WTC11 (cell line): Measurements from ENCODE around the gene ATAD3C. TPM values are rescaled to one million over a fixed set of nuclear protein-coding genes. Genes with fewer than 3 reads are reported as not detected.

Experiments
- ATAC-seq: fragments of 200-7000 bp; cut with Tn5 transposase; 2 replicates; pipeline ENCODE4 v1.10.0; 2021; ENCODE audit warnings: mild to moderate bottlenecking, moderate library complexity
- CTCF ChIA-PET: fragments of 300-600 bp; sonication (Branson Sonifier 250); formaldehyde crosslinking; loops from one replicate; lab custom pipeline; 2021; ENCODE audit warnings: antibody characterized with exemption; lab: Charles Lee
- POLR2A ChIA-PET: fragments of 350-600 bp; sonication (Branson Sonifier 250); formaldehyde crosslinking; loops from one replicate; lab custom pipeline; 2021; ENCODE audit warnings: antibody characterized with exemption; lab: Charles Lee
- DNase-seq: peaks from one replicate; pipeline ENCODE4 v3.0.0; 2021; ENCODE audit warnings: low spot score
- H3K27ac Mint-ChIP-seq: 2 replicates; pipeline ENCODE4 v1.8.0; 2021; ENCODE audit warnings: mixed read lengths
- H3K27me3 Mint-ChIP-seq: 2 replicates; pipeline ENCODE4 v1.8.0; 2021; ENCODE audit warnings: low read depth, mild to moderate bottlenecking, moderate library complexity, mixed read lengths
- H3K36me3 Mint-ChIP-seq: 2 replicates; pipeline ENCODE4 v1.8.0; 2021; ENCODE audit warnings: mixed read lengths
- H3K4me1 Mint-ChIP-seq: 2 replicates; pipeline ENCODE4 v1.8.0; 2022; ENCODE audit warnings: mixed read lengths
- H3K4me3 Mint-ChIP-seq: 2 replicates; pipeline ENCODE4 v1.8.0; 2021; ENCODE audit warnings: mild to moderate bottlenecking, moderate library complexity, mixed read lengths
- H3K9me3 Mint-ChIP-seq: 2 replicates; pipeline ENCODE4 v1.8.0; 2021; ENCODE audit warnings: mixed read lengths
- AR ChIP-seq: fragments of 250-450 bp; sonication (Bioruptor Pico); IDR thresholded peaks from 2 replicates; pipeline ENCODE4 v1.9.0; 2021; ENCODE audit warnings: mild to moderate bottlenecking
- ARID4B ChIP-seq: sonication (generic); formaldehyde crosslinking; IDR thresholded peaks from 2 replicates; pipeline ENCODE4 v1.8.0; 2023; ENCODE audit warnings: missing genetic modification reagents, mild to moderate bottlenecking, borderline replicate concordance
- CDX4 ChIP-seq: fragments of 250-450 bp; sonication (Bioruptor Pico); IDR thresholded peaks from 2 replicates; pipeline ENCODE4 v1.9.0; 2021; ENCODE audit warnings: moderate library complexity, mild to moderate bottlenecking, inconsistent platforms, borderline replicate concordance
- CREM ChIP-seq: sonication (generic); formaldehyde crosslinking; IDR thresholded peaks from 2 replicates; pipeline ENCODE4 v1.8.1; 2022; ENCODE audit warnings: mild to moderate bottlenecking, missing genetic modification reagents, moderate library complexity
- E2F4 ChIP-seq: sonication (generic); formaldehyde crosslinking; IDR thresholded peaks from 2 replicates; pipeline ENCODE4 v1.8.1; 2022; ENCODE audit warnings: low read depth, mild to moderate bottlenecking, moderate library complexity, missing genetic modification reagents, borderline replicate concordance
- ELF4 ChIP-seq: sonication (generic); formaldehyde crosslinking; IDR thresholded peaks from 2 replicates; pipeline ENCODE4 v1.8.1; 2022; ENCODE audit warnings: low read depth, mild to moderate bottlenecking, moderate library complexity, missing genetic modification reagents
- FOXJ3 ChIP-seq: sonication (generic); formaldehyde crosslinking; IDR thresholded peaks from 2 replicates; pipeline ENCODE4 v1.9.0; 2021; ENCODE audit warnings: missing genetic modification reagents, mild to moderate bottlenecking, borderline replicate concordance
- HMGA2 ChIP-seq: fragments of 250-450 bp; sonication (Bioruptor Pico); IDR thresholded peaks from 2 replicates; pipeline ENCODE4 v1.4.0; 2021; ENCODE audit warnings: mild to moderate bottlenecking, moderate library complexity
- IRF1 ChIP-seq: sonication (generic); formaldehyde crosslinking; IDR thresholded peaks from 2 replicates; pipeline ENCODE4 v1.8.0; 2023; ENCODE audit warnings: missing genetic modification reagents
- JUN ChIP-seq: sonication (generic); formaldehyde crosslinking; IDR thresholded peaks from 2 replicates; pipeline ENCODE4 v1.8.0; 2023; ENCODE audit warnings: mild to moderate bottlenecking, missing genetic modification reagents
- KAT7 ChIP-seq: sonication (generic); formaldehyde crosslinking; IDR thresholded peaks from 2 replicates; pipeline ENCODE4 v1.8.1; 2023; ENCODE audit warnings: missing genetic modification reagents, mild to moderate bottlenecking, borderline replicate concordance
- NFATC4 ChIP-seq: fragments of 250-450 bp; sonication (Bioruptor Pico); IDR thresholded peaks from 2 replicates; pipeline ENCODE4 v1.9.0; 2021; ENCODE audit warnings: mild to moderate bottlenecking
- TP53 ChIP-seq: sonication (generic); formaldehyde crosslinking; IDR thresholded peaks from 2 replicates; pipeline ENCODE4 v1.8.1; 2023; ENCODE audit warnings: mild to moderate bottlenecking, missing genetic modification reagents
- USF1 ChIP-seq: sonication (generic); formaldehyde crosslinking; IDR thresholded peaks from 2 replicates; pipeline ENCODE4 v1.8.0; 2022; ENCODE audit warnings: mild to moderate bottlenecking, missing genetic modification reagents
- ZMAT4 ChIP-seq: fragments of 250-450 bp; sonication (Bioruptor Pico); IDR thresholded peaks from 2 replicates; pipeline ENCODE4 v1.9.0; 2021; ENCODE audit warnings: mild to moderate bottlenecking
- ZNF121 ChIP-seq: sonication (generic); formaldehyde crosslinking; IDR thresholded peaks from 2 replicates; pipeline ENCODE4 v1.8.0; 2023; ENCODE audit warnings: missing genetic modification reagents
- ZNF138 ChIP-seq: sonication (generic); formaldehyde crosslinking; conservative IDR thresholded peaks from 2 replicates; pipeline ENCODE4 v1.8.1; 2022; ENCODE audit warnings: mild to moderate bottlenecking, moderate library complexity, missing genetic modification reagents
- ZNF232 ChIP-seq: sonication (generic); formaldehyde crosslinking; IDR thresholded peaks from 2 replicates; pipeline ENCODE4 v1.8.0; 2022; ENCODE audit warnings: mild to moderate bottlenecking, missing genetic modification reagents
- ZNF416 ChIP-seq: fragments of 250-450 bp; sonication (Bioruptor Pico); IDR thresholded peaks from 2 replicates; pipeline ENCODE4 v1.9.0; 2021; ENCODE audit warnings: mild to moderate bottlenecking, inconsistent platforms
- ZSCAN18 ChIP-seq: fragments of 250-450 bp; sonication (Bioruptor Pico); IDR thresholded peaks from 2 replicates; pipeline ENCODE4 v2.1.2; 2022; ENCODE audit warnings: mild to moderate bottlenecking, moderate library complexity
- total RNA-seq: library from RNA; stranded (reverse); gene quantifications from 3 replicates; pipeline ENCODE4 v1.2.3, GENCODE V29; 2021

The ATAD3C gene
- total RNA-seq, 1 experiment from 2014 or later, result 0.61 TPM

- TF ChIP-seq E2F4 (CRISPR knock-in tag), result no peak
- TF ChIP-seq ZNF138 (CRISPR knock-in tag), result no peak
- TF ChIP-seq ZNF121 (CRISPR knock-in tag), result no peak
- peak; percentile 39; the same call in 1 of the 2 replicates for TF ChIP-seq ZNF416
- TF ChIP-seq TP53 (CRISPR knock-in tag), result no peak
These were observed 26.8 kb upstream of the ATAD3C start (continued) for GRCh38 chr1:1422465-1423244.

GRCh38 chr1:1423245-1423597 lies 26.3 kb upstream of the ATAD3C start:
- H3K9me3 Mint-ChIP-seq, result no peaks in the 10 kb centered on the region
- no peak for ATAC-seq
- peaks cover 2% of the 10 kb centered on the region; the same call in 1 of the 2 replicates for H3K27me3 Mint-ChIP-seq
- no peaks in the 10 kb centered on the region for H3K36me3 Mint-ChIP-seq
- DNase-seq, result no peak
- H3K27ac Mint-ChIP-seq, result no peak overlapping the region
- TF ChIP-seq ELF4 (CRISPR knock-in tag) (no peak), ZNF138 (CRISPR knock-in tag) (no peak), KAT7 (no peak), ZMAT4 (CRISPR knock-in tag) (no peak), FOXJ3 (CRISPR knock-in tag) (no peak), JUN (CRISPR knock-in tag) (no peak), CREM (CRISPR knock-in tag) (no peak), NFATC4 (CRISPR knock-in tag) (no peak), IRF1 (CRISPR knock-in tag) (no peak), ZNF416 (no peak), USF1 (CRISPR knock-in tag) (no peak), ARID4B (CRISPR knock-in tag) (no peak), AR (no peak), CDX4 (CRISPR knock-in tag) (no peak), HMGA2 (CRISPR knock-in tag) (no peak), ZNF232 (no peak), ZSCAN18 (CRISPR knock-in tag) (no peak)
- peaks cover 34% of the 10 kb centered on the region for H3K4me1 Mint-ChIP-seq
- H3K4me3 Mint-ChIP-seq, result no peak overlapping the region
- ChIA-PET POLR2A (interaction anchor here (1.0 kb wide), 1 partner anchor 10 kb away, joined by 7 read pairs; no protein-coding TSS in a partner anchor), CTCF (no interaction called here)
